H9 (cell line): ENCODE measurements around the gene CTCFL. TPM values are rescaled to one million over a fixed set of nuclear protein-coding genes. Genes with fewer than 3 reads are reported as not detected.

Experiments
- DNase-seq: peaks from one replicate; pipeline ENCODE4 v3.0.0-alpha.2; 2017
- H2AFZ ChIP-seq: one replicate; pipeline ENCODE4 v1.6.1; 2013; ENCODE audit warnings: mild to moderate bottlenecking, low read length, control low read depth, moderate library complexity
- H2AK5ac ChIP-seq: 2 replicates; pipeline ENCODE4 v1.6.1; 2013; ENCODE audit warnings: low read length, control low read depth, mixed read lengths; ENCODE audit not compliant: insufficient read length
- H2BK120ac ChIP-seq: one replicate; pipeline ENCODE4 v1.6.1; 2013; ENCODE audit warnings: low read depth, mild to moderate bottlenecking, low read length, control low read depth, inconsistent platforms; ENCODE audit not compliant: poor library complexity, severe bottlenecking
- H2BK12ac ChIP-seq: 2 replicates; pipeline ENCODE4 v1.6.1; 2013; ENCODE audit warnings: low read length, control low read depth, mixed read lengths, low read depth; ENCODE audit not compliant: insufficient read length
- H2BK15ac ChIP-seq: 2 replicates; pipeline ENCODE4 v1.6.1; 2013; ENCODE audit warnings: low read depth, low read length, control low read depth
- H2BK20ac ChIP-seq: one replicate; pipeline ENCODE4 v1.6.1; 2013; ENCODE audit warnings: low read depth, mild to moderate bottlenecking, low read length, control low read depth, inconsistent platforms; ENCODE audit not compliant: poor library complexity, severe bottlenecking
- H2BK5ac ChIP-seq: 2 replicates; pipeline ENCODE4 v1.6.1; 2013; ENCODE audit warnings: low read length, control low read depth, mixed read lengths; ENCODE audit not compliant: insufficient read length
- H3K14ac ChIP-seq: 2 replicates; pipeline ENCODE4 v1.6.1; 2013; ENCODE audit warnings: low read length, control low read depth; ENCODE audit not compliant: insufficient read depth
- H3K18ac ChIP-seq: 2 replicates; pipeline ENCODE4 v1.6.1; 2013; ENCODE audit warnings: low read depth, mild to moderate bottlenecking, mixed read lengths, low read length, control low read depth; ENCODE audit not compliant: insufficient read length
- H3K23ac ChIP-seq: 2 replicates; pipeline ENCODE4 v1.6.1; 2013; ENCODE audit warnings: low read length, control low read depth, mixed read lengths, low read depth; ENCODE audit not compliant: insufficient read length
- H3K23me2 ChIP-seq: 2 replicates; pipeline ENCODE4 v1.6.1; 2013; ENCODE audit warnings: low read depth, mild to moderate bottlenecking, mixed read lengths, low read length, control low read depth; ENCODE audit not compliant: insufficient read length, poor library complexity, severe bottlenecking
- H3K27ac ChIP-seq: 2 replicates; pipeline ENCODE4 v1.5.1; 2013; ENCODE audit warnings: low read length, control low read depth, mixed read lengths, low read depth; ENCODE audit not compliant: insufficient read length
- H3K27me3 ChIP-seq: 2 replicates; pipeline ENCODE4 v1.6.1; 2013; ENCODE audit warnings: low read length, control low read depth, inconsistent platforms; ENCODE audit not compliant: insufficient read depth
- H3K4ac ChIP-seq: 2 replicates; pipeline ENCODE4 v1.6.1; 2013; ENCODE audit warnings: low read depth, mild to moderate bottlenecking, control low read depth, inconsistent platforms, low read length, moderate library complexity
- H3K4me1 ChIP-seq: 2 replicates; pipeline ENCODE4 v1.6.1; 2013; ENCODE audit warnings: low read length, control low read depth, inconsistent platforms; ENCODE audit not compliant: insufficient read depth
- H3K4me2 ChIP-seq: 2 replicates; pipeline ENCODE4 v1.6.1; 2013; ENCODE audit warnings: low read length, control low read depth, mixed read lengths; ENCODE audit not compliant: insufficient read length, insufficient read depth
- H3K56ac ChIP-seq: 2 replicates; pipeline ENCODE4 v1.6.1; 2013; ENCODE audit warnings: low read depth, mild to moderate bottlenecking, mixed read lengths, low read length, control low read depth; ENCODE audit not compliant: insufficient read length
- H3K79me1 ChIP-seq: 2 replicates; pipeline ENCODE4 v1.6.1; 2013; ENCODE audit warnings: low read depth, mild to moderate bottlenecking, moderate library complexity, low read length, control low read depth, inconsistent platforms; ENCODE audit not compliant: insufficient read depth, poor library complexity, severe bottlenecking
- H3K79me2 ChIP-seq: 2 replicates; pipeline ENCODE4 v1.6.1; 2013; ENCODE audit warnings: low read length, control low read depth, inconsistent platforms; ENCODE audit not compliant: insufficient read depth
- H3K9ac ChIP-seq: 2 replicates; pipeline ENCODE4 v1.6.1; 2013; ENCODE audit warnings: low read length, control low read depth, mixed read lengths; ENCODE audit not compliant: insufficient read length; ENCODE audit errors: extremely low read depth
- H3K9me3 ChIP-seq: one replicate; pipeline ENCODE4 v1.6.1; 2013; ENCODE audit warnings: low read depth, low read length, inconsistent platforms; ENCODE audit not compliant: control insufficient read depth
- H3T11ph ChIP-seq: one replicate; pipeline ENCODE4 v1.6.1; 2013; ENCODE audit warnings: mild to moderate bottlenecking, low read length, control low read depth, inconsistent platforms
- H4K20me1 ChIP-seq: one replicate; pipeline ENCODE4 v1.6.1; 2013; ENCODE audit not compliant: control insufficient read depth, insufficient read length, insufficient read depth
- H4K5ac ChIP-seq: 2 replicates; pipeline ENCODE4 v1.6.1; 2013; ENCODE audit warnings: low read depth, mild to moderate bottlenecking, mixed read lengths, low read length, control low read depth; ENCODE audit not compliant: insufficient read length
- H4K8ac ChIP-seq: replicated peaks from 2 replicates; pipeline ENCODE4 v1.6.1; 2013; ENCODE audit warnings: low read length, control low read depth, mixed read lengths, low read depth; ENCODE audit not compliant: insufficient read length
- H4K91ac ChIP-seq: 2 replicates; pipeline ENCODE4 v1.6.1; 2013; ENCODE audit warnings: low read depth, mild to moderate bottlenecking, moderate library complexity, mixed read lengths, low read length, control low read depth; ENCODE audit not compliant: insufficient read length
- H3K27ac Mint-ChIP-seq, 3 experiments: 2 replicates in 2 of 3; 3 replicates in 1 of 3; pipeline ENCODE4 v1.8.0; 2020 to 2021; ENCODE audit warnings: mixed read lengths in 3 of 3, mild to moderate bottlenecking in 1 of 3, moderate library complexity in 1 of 3
- H3K27me3 Mint-ChIP-seq: 2 replicates; pipeline ENCODE4 v1.8.0; 2021; ENCODE audit warnings: low read depth, mild to moderate bottlenecking, moderate library complexity, mixed read lengths
- H3K36me3 Mint-ChIP-seq, 3 experiments: 2 replicates in 2 of 3; 3 replicates in 1 of 3; pipeline ENCODE4 v1.8.0; 2020 to 2021; ENCODE audit warnings: low read depth in 3 of 3, mixed read lengths in 3 of 3; ENCODE audit not compliant: insufficient read depth in 1 of 3
- H3K4me1 Mint-ChIP-seq, 2 experiments: 2 replicates each; pipeline ENCODE4 v1.8.0; 2020; ENCODE audit warnings: mixed read lengths in 2 of 2
- H3K4me3 Mint-ChIP-seq, 2 experiments: 2 replicates in 1 of 2; 3 replicates in 1 of 2; pipeline ENCODE4 v1.8.0; 2020 to 2021; ENCODE audit warnings: mild to moderate bottlenecking in 2 of 2, mixed read lengths in 2 of 2, moderate library complexity in 1 of 2
- H3K9me3 Mint-ChIP-seq, 2 experiments: 2 replicates in 1 of 2; 3 replicates in 1 of 2; pipeline ENCODE4 v1.8.0; 2020; ENCODE audit warnings: mild to moderate bottlenecking in 2 of 2, mixed read lengths in 2 of 2, moderate library complexity in 1 of 2
- CTCF ChIP-seq: fragments of 200-600 bp; sonication (generic); conservative IDR thresholded peaks from 3 replicates; pipeline ENCODE4 v1.8.0; 2021; ENCODE audit warnings: antibody characterized with exemption, mild to moderate bottlenecking
- WGBS: extraction: QIAGEN DNeasy Blood & Tissue Kit; methylation state at CpG from one replicate; pipeline ENCODE4 v1.1.7; 2013; ENCODE audit warnings: missing lambda C conversion rate, low lambda C conversion rate, mixed read lengths; ENCODE audit not compliant: insufficient read length; ENCODE audit errors: extremely low coverage; 5-methylcytosine and 5-hydroxymethylcytosine counted together
- total RNA-seq: library from RNA; stranded (reverse); gene quantifications from 2 replicates; pipeline ENCODE4 v1.2.1, GENCODE V29; 2021

The CTCFL gene
- total RNA-seq, 1 experiment from 2014 or later: 0.90 TPM

- Histone ChIP-seq H2BK15ac (no peak overlapping the region), H3K18ac (no peak overlapping the region), H3K27me3 (no peaks in the 10 kb centered on the region), H3K23ac (no peak overlapping the region), H3K4ac (no peak overlapping the region), H2BK12ac (no peak overlapping the region), H4K5ac (no peak overlapping the region), H3K9me3 (no peaks in the 10 kb centered on the region), H2BK20ac (no peak overlapping the region), H3K56ac (no peak overlapping the region), H3K79me1 (no peaks in the 10 kb centered on the region), H3K27ac (no peak overlapping the region), H4K20me1 (no peaks in the 10 kb centered on the region), H3K14ac (no peak overlapping the region), H3K4me1 (peaks cover 2% of the 10 kb centered on the region; the same call in 1 of the 2 replicates), H2AFZ (no peak overlapping the region), H2BK120ac (no peak overlapping the region), H3K4me2 (no peak overlapping the region), H4K91ac (no peak overlapping the region), H3K23me2 (no peaks in the 10 kb centered on the region), H3T11ph (no peak overlapping the region), H2BK5ac (no peak overlapping the region), H2AK5ac (no peak overlapping the region), H4K8ac (no peak overlapping the region), H3K79me2 (no peaks in the 10 kb centered on the region), H3K9ac (no peak overlapping the region)
- no peaks in the 10 kb centered on the region for H3K36me3 Mint-ChIP-seq
- no CpG with 5 or more reads among the region's 19 CpGs for WGBS
- no peak overlapping the region for H3K4me3 Mint-ChIP-seq
- TF ChIP-seq CTCF: no peak
- H3K27me3 Mint-ChIP-seq: no peaks in the 10 kb centered on the region; the same call in 1 of the 2 replicates
- no peak overlapping the region for H3K27ac Mint-ChIP-seq
- peaks cover 10 to 25% of the 10 kb centered on the region in 2 experiments for H3K4me1 Mint-ChIP-seq
- no peaks in the 10 kb centered on the region for H3K9me3 Mint-ChIP-seq
- no peak for DNase-seq
These were observed 41.5 kb downstream of the CTCFL start for GRCh38 chr20:57483287-57484050.
